ENCODE measurements around the gene ZP4.

ZP4 gene

DNA sequence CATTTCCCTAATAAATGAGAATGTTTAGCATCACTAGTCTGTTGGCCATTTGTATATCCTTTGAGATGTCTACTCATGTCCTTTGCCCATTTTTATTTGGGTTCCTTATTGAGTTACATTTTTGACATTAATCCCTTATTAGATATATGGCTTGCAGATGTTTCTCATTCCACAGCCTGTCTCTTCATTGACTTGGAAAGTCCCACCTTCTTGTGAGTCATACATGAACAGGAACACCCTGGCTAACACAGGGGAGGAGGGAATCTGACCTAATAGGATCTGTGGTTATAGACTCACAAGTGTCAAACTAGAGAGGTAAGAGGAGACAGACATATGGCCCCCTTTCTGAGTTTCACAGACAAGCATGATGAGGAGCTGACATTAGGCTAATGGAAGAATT is 11.5 kb downstream of the ZP4 start:
- DNase-seq (ENCODE audit: low spot score): no peak
- TF ChIP-seq, protein P1, sequence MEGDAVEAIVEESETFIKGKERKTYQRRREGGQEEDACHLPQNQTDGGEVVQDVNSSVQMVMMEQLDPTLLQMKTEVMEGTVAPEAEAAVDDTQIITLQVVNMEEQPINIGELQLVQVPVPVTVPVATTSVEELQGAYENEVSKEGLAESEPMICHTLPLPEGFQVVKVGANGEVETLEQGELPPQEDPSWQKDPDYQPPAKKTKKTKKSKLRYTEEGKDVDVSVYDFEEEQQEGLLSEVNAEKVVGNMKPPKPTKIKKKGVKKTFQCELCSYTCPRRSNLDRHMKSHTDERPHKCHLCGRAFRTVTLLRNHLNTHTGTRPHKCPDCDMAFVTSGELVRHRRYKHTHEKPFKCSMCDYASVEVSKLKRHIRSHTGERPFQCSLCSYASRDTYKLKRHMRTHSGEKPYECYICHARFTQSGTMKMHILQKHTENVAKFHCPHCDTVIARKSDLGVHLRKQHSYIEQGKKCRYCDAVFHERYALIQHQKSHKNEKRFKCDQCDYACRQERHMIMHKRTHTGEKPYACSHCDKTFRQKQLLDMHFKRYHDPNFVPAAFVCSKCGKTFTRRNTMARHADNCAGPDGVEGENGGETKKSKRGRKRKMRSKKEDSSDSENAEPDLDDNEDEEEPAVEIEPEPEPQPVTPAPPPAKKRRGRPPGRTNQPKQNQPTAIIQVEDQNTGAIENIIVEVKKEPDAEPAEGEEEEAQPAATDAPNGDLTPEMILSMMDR (IDR thresholded peaks at IDR 0.05; ENCODE audit: extremely low read depth, missing control alignments): no peak

DNA sequence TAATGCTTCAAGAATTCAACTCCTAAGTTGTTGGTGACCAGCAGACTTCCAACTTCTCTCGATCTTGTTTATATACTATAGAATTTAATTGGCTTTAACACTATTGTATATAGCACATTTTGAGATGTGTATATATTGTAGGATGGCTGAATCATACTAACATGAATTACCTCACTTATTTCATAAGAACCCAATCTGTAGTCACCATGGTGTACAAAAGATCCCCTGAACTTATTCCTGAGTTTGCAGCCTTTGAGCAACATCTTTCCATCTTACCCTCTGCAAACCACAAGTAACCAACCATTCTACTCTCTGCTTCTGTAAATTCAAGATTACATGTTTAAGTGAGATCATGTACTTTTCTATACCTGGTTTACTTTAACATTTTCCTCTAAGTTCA is 12.3 kb downstream of the ZP4 start:
- TF ChIP-seq, protein P1 (IDR thresholded peaks at IDR 0.05; ENCODE audit: extremely low read depth, missing control alignments): no peak
- no peak for DNase-seq (ENCODE audit: low spot score)

DNA sequence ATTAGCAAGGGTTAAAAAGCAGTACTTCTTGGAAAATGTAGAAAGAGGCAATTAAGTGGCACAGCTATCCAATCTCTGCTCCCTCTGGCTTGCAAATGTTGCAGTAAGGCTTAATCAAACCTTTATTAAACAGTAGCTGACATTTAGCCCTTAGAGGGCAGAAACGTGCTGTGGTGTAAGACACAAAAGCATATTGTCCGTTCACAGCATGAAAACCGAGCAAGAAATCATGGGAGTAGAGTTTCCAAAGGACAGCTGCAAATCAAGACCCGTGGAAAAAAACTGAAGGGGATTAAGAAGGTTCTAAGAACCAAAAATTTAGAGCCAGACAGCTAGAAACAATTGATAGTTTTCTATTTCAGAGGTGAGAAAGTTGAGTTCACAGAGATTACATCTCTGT is 13.1 kb downstream of the ZP4 start:
- DNase-seq (ENCODE audit: low spot score): no peak
- TF ChIP-seq, protein P1 (IDR thresholded peaks at IDR 0.05; ENCODE audit: extremely low read depth, missing control alignments): no peak

DNA sequence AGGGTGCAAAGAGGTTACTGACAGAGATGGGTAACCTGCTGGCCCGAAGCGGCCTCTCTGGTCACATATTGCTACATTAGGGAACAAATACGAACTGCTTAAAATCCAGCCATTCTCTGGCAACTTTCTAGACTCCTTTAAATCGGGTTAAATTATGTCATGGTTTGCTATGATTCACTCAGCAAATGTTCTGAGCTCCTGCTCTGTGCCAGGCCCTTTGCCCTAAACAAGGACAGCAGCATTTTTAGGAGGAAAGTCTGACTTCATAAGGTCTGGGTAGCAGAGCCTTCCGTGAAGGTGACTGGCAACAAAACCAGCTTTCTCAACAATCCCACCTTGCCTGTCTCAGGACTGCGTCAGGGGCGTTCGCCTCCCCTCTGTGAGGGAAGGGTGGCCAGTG is 15.4 kb downstream of the ZP4 start:
- DNase-seq (ENCODE audit: low spot score): no peak
- TF ChIP-seq, protein P1 (IDR thresholded peaks at IDR 0.05; ENCODE audit: extremely low read depth, missing control alignments): no peak

DNA sequence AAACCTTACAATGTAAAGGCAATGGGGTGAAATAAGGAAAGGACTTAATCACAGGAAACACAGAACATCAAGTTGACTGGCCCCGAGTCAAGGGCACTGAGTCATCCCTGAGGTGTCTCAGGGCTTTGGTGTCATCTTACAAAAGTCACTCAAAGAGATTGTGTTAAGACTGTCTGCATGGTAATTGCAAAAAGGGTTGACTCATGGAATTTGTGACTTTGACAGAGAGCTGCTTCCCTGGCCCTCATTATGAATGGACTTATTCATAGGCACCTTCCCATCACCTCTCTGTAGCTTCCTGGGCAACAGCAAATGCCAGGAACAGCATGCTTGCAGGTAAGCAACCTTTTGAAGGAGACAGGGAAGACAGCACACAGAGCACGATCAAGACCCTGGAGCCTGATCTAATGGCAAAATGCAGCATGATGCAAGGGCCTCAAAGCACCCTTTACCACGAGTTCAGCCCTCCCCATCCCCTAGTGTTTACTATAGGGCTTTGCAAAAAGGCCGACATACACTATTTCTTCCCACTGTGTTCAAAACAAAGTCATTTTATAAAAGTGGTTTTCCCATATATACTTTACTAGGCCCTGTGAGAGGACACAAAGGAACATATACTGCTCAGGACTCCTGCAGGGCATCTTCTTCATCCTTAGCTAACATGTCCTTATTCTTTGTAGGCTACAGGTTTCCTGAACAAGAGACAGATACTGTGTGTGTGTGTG is 17.1 kb downstream of the ZP4 start:
- TF ChIP-seq, protein P1 (IDR thresholded peaks at IDR 0.05; ENCODE audit: extremely low read depth, missing control alignments): no peak
- no peak for DNase-seq (ENCODE audit: low spot score)

DNA sequence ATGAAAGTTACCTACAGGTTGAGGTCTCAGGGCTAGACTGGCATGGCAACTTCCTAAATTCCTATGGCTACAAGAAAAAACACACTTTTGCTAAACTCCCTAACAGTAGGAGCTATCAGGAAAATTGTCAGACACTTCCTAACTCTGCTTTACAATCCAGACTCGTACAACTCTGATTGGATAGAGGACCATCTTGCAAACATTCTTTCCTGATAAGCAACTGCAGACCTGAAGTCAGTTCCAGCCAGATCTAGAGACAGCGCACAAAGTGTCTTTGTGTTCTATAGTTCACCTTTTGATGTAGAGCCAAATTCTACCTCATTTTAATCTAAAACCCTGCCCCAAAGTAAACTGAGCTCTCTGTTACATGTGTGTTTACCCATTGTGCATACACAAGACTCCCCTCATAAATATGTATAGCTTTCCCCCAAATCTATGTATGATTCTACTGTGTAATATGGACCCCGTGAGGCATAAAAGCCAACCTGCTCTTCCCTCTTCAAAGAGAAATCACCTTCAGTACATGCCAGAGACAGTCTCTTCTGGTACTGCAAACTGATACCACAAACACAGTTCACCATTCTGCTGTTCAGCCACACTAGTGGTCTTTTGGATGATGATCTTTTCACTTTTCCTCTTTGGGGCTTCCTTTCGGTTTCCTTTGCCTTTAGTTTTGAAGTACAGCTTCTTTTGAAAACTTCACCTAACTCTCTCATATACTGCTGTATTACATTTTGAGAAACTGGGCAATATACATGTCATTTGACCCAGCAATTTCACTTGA is 21.7 kb downstream of the ZP4 start:
- DNase-seq (ENCODE audit: low spot score): no peak
- TF ChIP-seq, protein P1 (IDR thresholded peaks at IDR 0.05; ENCODE audit: extremely low read depth, missing control alignments): no peak

DNA sequence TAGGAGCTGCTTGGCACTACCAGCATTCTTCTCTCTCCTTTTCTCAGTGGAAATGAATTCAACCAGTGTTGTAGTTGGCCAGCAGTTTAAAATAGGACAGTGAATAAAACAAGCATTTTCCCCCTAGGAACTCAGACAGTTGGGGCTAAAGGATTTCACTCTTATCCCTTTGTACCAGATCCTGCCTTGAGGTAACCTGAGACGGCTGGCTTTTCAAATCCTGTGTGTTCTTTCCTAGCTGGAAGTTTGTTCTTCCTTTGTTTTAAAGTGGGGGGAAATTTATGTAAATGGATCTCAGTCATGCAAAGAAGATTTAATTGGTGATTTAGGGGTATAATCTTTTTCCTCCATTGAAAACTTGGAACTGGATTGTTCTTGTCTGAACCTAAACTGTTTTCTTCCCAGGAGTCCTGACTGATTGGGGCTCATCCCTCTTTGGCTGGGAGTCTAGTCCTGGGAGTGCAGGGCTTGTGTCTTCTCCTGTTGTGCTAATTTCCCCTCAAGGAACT is 23.3 kb downstream of the ZP4 start:
- DNase-seq (ENCODE audit: low spot score): no peak

More for the DNA sequence above, 23.3 kb downstream of the ZP4 start:
- TF ChIP-seq, protein P1 (IDR thresholded peaks at IDR 0.05; ENCODE audit: extremely low read depth, missing control alignments): no peak

Data from GM20000 (cell line).